A549 treated with ZK216348 at 1 μM for 4 hours (cell line): ENCODE data around the gene SLC41A3. TPM values are rescaled to one million over a fixed set of nuclear protein-coding genes. Genes with fewer than 3 reads are reported as not detected.

Experiments used
- total RNA-seq: library from RNA; stranded (reverse); fragments of 200-300 nt; extraction: Qiagen RNA extraction; gene quantifications from 5 replicates; pipeline ENCODE4 v1.2.3, GENCODE V29; 2022; ENCODE audit warnings: low read depth

Gene SLC41A3
- 18.8 to 29.2 TPM (median 25.2 TPM) in 5 replicates for total RNA-seq

GRCh38 chr3:126083913-126084767, at the start of gene SLC41A3:
TSS of gene SLC41A3 (minus strand) at chr3:126084124. CDS start at chr3:126068219, 15,905 bp downstream.

GRCh38 chr3:125968701-125969592, 115.0 kb downstream of the SLC41A3 start, which contains the start of gene ROPN1B:
TSS of gene ROPN1B (plus strand) at chr3:125969178. CDS start at chr3:125972055, 2,877 bp downstream.

Other genes with a start within 250 kb of the SLC41A3 start
- not detected in 5 replicates for gene ROPN1B, start 114.9 kb downstream of the SLC41A3 start, total RNA-seq
- 0.06 to 0.27 TPM (median 0.11 TPM) in 5 replicates for gene ALDH1L1, start 96.5 kb upstream of the SLC41A3 start, total RNA-seq